ENCODE results near the gene TRAK2. TPM values are rescaled to one million over a fixed set of nuclear protein-coding genes. Genes with fewer than 3 reads are reported as not detected.

TRAK2 gene
- total RNA-seq, 1 experiment from 2014 or later = 12.8 TPM

GRCh38 chr2:201420442-201421113 is 30.7 kb downstream of the TRAK2 start (continued):
- TF ChIP-seq ZNF532 (CRISPR knock-in tag; IDR thresholded peaks at IDR 0.05; ENCODE audit: borderline replicate concordance) (no peak), ERG (CRISPR knock-in tag; IDR thresholded peaks at IDR 0.05) (no peak), NFATC4 (CRISPR knock-in tag; IDR thresholded peaks at IDR 0.05) (no peak)

- no peaks in the 10 kb centered on the region for H3K36me3 Mint-ChIP-seq
- DNase-seq (ENCODE audit: low spot score) (no peak), ATAC-seq (no peak)
- ChIA-PET CTCF (no interaction called here), POLR2A (no interaction called here)
- TF ChIP-seq NR2C2 (CRISPR knock-in tag; IDR thresholded peaks at IDR 0.05) (no peak), NFATC4 (CRISPR knock-in tag; IDR thresholded peaks at IDR 0.05) (no peak), ZNF263 (CRISPR knock-in tag; IDR thresholded peaks at IDR 0.05; ENCODE audit: low read depth) (no peak), E2F1 (CRISPR knock-in tag; IDR thresholded peaks at IDR 0.05) (no peak), ZNF317 (CRISPR knock-in tag; IDR thresholded peaks at IDR 0.05; ENCODE audit: borderline replicate concordance, low read depth) (no peak), USF2 (CRISPR knock-in tag; IDR thresholded peaks at IDR 0.05) (no peak)
- no peaks in the 10 kb centered on the region for H3K27me3 Mint-ChIP-seq (ENCODE audit: low read depth)
- peaks cover 7% of the 10 kb centered on the region for H3K4me1 Mint-ChIP-seq
- no peak overlapping the region for H3K4me3 Mint-ChIP-seq
- H3K27ac Mint-ChIP-seq = no peak overlapping the region
- H3K9me3 Mint-ChIP-seq = no peaks in the 10 kb centered on the region
These were observed 31.3 kb downstream of the TRAK2 start for GRCh38 chr2:201419986-201420385.

GRCh38 chr2:201419057-201419635 is 32.1 kb downstream of the TRAK2 start:
- H3K9me3 Mint-ChIP-seq = no peaks in the 10 kb centered on the region
- H3K36me3 Mint-ChIP-seq = no peaks in the 10 kb centered on the region
- no peaks in the 10 kb centered on the region for H3K27me3 Mint-ChIP-seq (ENCODE audit: low read depth)
- POLR2A ChIA-PET = no interaction called here
- CTCF ChIA-PET = no interaction called here
- H3K4me3 Mint-ChIP-seq = no peak overlapping the region
- peaks cover 7% of the 10 kb centered on the region for H3K4me1 Mint-ChIP-seq
- TF ChIP-seq ZNF512 (CRISPR knock-in tag; IDR thresholded peaks at IDR 0.05; ENCODE audit: borderline replicate concordance) (no peak), MYBL2 (CRISPR knock-in tag; IDR thresholded peaks at IDR 0.05) (no peak), ATF3 (CRISPR knock-in tag; conservative IDR thresholded peaks at IDR 0.05) (no peak), ZNF232 (CRISPR knock-in tag; IDR thresholded peaks at IDR 0.05) (no peak)
- no peak for ATAC-seq
- H3K27ac Mint-ChIP-seq = no peak overlapping the region
- DNase-seq (ENCODE audit: low spot score) = no peak

All from WTC11 (cell line).